GM21717 (cell line): Measurements from ENCODE around the gene IGSF8.

Experiments
- ATAC-seq: cut with Tn5 transposase; IDR thresholded peaks from one replicate; pipeline ENCODE4 v1.9.1; 2021; ENCODE audit warnings: mild to moderate bottlenecking, moderate library complexity; ENCODE audit not compliant: unreplicated experiment

IGSF8 gene, protein sequence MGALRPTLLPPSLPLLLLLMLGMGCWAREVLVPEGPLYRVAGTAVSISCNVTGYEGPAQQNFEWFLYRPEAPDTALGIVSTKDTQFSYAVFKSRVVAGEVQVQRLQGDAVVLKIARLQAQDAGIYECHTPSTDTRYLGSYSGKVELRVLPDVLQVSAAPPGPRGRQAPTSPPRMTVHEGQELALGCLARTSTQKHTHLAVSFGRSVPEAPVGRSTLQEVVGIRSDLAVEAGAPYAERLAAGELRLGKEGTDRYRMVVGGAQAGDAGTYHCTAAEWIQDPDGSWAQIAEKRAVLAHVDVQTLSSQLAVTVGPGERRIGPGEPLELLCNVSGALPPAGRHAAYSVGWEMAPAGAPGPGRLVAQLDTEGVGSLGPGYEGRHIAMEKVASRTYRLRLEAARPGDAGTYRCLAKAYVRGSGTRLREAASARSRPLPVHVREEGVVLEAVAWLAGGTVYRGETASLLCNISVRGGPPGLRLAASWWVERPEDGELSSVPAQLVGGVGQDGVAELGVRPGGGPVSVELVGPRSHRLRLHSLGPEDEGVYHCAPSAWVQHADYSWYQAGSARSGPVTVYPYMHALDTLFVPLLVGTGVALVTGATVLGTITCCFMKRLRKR

DNA sequence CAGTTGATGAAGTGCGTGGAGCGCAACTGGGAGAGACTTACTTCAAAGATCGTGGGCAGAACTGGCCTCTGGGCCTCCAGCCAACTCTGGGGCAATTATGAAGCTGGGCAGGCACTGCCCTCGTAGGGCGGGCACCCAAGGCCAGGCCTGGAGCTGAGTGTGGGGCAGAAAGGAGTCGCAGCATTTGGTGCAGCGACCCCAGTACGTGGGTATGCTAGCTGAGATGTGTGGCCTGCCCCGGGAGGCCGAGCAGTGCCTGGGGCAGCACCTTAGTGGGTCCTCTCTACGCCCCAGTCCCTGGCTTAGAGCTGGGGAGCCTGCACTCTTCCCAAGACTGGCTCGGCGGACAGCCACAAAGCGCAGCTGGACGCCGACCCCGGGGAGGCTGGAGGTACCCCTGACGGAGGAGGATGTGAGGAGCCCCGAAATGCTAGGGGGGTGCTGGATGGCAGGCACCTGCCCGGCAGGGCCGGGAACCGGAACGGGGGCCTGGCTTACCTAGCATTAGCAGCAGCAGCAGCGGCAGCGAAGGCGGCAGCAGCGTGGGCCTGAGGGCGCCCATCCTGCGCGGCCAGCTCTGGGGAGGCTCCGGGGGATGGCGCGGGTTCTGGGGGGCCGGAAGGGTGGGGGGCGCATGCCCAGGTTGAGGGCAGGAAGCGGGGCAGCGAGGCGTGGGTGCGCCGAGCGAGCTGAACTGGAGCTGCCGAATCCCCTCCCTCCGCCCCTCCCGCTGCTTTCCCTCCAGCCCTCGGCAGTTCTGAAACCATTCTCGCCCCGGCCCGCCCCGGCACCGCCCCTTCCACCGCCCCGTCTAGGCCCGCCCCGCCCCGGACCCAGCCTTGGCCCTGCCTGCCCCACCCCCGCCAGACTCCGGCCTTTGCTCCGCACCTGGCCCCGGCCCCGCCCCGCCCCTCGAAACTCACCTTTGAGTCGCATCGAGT is at the start of gene IGSF8:
Gene IGSF8, minus strand, starts transcription at position 709 of the 941 bp plus-strand sequence. Its CDS starts 147 bp downstream, at position 562.
- peak; percentile 40 for ATAC-seq

DNA sequence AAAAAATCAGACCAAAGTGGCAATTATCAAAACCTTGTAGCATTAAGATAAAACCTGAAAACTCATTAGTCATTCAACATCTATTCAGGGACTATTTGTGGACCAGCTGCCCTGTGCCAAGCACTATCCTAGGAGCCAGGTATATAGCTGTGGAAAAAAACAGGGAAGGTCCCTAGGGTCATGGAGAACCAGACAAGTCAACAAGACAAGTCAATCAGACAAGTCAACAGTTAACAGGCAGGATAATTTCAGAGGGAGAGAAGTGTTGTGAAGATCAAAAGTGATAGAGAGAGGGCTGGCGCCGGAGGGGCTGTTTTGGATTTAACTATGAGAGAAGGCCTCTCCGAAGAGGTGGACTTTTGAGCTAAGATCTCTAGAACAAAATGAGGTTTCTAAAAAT is 49.7 kb upstream of the IGSF8 start:
- ATAC-seq = no peak

GRCh38 chr1:160146107-160146506 is 47.7 kb upstream of the IGSF8 start:
- no peak for ATAC-seq

DNA sequence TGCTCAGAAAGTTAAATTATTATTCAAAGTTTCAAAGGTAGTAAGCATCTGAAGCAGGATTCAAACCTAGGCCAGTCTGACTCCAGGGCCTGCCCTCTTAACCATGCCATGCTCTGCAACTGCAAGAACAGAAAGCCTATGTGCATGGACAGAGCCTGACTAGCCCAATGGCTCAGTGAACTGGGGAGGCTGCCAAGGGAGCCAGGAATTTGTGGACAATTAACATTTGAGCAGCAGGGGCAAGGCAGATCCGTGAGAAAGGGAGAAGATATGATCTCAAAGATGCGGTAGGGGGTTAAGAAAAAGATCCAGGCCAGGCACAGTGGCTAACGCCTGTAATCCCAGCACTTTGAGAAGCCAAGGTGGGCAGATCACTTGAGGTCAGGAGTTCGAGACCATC is 46.5 kb upstream of the IGSF8 start:
- no peak for ATAC-seq

DNA sequence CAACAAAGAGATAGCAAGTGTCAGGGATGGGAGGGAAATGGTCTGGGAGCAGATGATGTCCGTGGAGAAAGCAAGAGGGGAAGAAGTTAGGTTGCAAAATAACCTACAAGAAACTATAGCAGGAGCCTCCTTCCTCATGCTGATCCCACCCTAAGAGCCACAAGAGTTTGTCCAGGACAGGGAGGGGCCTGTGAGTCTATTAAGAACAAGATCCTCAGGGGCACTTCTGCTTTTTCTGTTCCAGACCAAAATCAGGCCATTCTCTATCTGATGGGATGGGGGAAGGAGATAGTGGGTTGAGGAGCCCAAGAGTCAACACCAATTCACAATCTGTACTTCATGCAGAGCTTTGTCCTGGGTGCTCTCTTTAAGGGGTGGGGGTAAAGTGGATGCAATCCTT is 45.3 kb upstream of the IGSF8 start:
- ATAC-seq = no peak

DNA sequence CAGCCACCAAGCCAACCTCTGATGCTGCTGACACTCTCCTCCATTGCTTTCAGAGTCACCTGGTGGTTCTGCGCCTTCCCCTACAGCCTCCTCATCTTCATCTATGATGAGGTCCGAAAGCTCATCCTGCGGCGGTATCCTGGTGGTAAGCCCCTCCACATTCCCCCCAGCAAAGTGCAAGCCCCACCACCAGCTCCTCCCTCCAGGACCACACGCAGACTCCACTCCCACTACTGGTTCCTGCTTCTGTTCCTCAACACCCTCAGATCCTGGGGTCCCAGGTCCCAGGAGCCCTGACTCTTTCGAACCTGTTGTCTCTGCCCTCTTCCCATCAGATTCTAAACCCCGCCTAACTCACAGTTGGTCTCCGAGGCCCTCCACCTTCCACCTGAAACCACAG is 41.4 kb upstream of the IGSF8 start:
- ATAC-seq = no peak

- ATAC-seq = no peak
Measured at GRCh38 chr1:160137216-160137862, 38.9 kb upstream of the IGSF8 start.

DNA sequence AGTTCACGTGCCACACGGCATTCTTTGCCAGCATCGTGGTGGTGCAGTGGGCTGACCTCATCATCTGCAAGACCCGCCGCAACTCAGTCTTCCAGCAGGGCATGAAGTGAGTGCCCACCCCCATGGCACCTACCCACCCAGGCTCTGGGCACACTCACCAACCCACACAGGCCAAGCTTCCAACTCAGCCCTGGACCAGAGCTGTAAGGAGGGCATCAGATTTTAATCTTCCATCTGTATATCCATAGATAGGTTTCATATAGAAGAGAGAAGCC is 38.4 kb upstream of the IGSF8 start:
- ATAC-seq = no peak

DNA sequence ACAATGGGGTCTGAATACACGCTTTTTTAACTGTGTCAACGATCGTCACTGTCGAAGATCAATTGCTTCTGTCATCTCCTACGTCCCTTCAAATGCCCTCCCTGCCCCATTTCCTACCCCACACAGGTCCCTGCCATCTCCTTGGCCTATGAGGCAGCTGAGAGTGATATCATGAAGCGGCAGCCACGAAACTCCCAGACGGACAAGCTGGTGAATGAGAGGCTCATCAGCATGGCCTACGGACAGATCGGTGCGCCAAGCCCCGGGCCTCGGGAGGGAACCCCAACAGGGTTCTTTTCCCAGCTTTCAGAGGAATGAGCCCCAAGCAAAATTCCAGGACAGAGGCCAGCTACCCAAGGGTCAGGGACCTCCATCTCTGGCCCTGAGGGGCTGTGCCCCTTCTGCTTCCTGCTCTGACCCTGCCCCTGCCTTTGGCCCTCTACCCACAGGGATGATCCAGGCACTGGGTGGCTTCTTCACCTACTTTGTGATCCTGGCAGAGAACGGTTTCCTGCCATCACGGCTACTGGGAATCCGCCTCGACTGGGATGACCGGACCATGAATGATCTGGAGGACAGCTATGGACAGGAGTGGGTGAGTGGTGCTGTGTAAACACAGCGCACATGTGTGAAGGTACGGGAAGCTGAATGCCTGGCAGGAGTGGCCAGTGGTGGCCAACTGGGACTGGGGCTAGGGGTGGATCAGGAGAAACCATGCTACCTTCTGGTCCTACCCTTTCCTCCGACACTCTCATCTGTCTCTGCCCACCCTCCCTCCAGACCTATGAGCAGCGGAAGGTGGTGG is 37.9 kb upstream of the IGSF8 start:
- no peak for ATAC-seq

DNA sequence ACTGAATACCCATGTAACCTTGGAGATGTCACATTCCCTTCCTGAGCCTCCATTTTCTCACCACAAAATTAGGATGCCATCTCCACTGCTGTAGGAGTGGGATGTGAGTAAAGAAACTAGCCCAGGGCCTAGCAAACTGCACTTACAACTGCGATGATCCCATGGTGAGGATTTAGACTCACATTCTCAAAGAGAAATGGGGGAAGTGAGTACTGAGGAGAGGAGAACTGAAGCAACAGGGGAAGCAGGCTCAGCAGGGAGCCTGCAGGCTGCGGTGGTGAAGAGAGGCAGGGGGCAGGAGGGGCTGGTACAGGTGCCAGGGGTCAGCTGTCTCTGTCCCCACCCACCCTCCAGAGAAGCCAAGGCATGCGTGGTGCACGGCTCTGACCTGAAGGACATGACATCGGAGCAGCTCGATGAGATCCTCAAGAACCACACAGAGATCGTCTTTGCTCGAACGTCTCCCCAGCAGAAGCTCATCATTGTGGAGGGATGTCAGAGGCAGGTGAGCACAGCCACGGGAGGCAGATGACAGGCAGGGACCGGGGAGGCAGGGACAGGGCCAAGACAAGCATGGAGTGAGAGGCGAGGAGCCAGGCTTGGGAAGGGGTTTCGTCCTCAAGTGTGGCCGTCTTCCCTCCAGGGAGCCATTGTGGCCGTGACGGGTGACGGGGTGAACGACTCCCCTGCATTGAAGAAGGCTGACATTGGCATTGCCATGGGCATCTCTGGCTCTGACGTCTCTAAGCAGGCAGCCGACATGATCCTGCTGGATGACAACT is 36.6 kb upstream of the IGSF8 start:
- ATAC-seq = no peak

DNA sequence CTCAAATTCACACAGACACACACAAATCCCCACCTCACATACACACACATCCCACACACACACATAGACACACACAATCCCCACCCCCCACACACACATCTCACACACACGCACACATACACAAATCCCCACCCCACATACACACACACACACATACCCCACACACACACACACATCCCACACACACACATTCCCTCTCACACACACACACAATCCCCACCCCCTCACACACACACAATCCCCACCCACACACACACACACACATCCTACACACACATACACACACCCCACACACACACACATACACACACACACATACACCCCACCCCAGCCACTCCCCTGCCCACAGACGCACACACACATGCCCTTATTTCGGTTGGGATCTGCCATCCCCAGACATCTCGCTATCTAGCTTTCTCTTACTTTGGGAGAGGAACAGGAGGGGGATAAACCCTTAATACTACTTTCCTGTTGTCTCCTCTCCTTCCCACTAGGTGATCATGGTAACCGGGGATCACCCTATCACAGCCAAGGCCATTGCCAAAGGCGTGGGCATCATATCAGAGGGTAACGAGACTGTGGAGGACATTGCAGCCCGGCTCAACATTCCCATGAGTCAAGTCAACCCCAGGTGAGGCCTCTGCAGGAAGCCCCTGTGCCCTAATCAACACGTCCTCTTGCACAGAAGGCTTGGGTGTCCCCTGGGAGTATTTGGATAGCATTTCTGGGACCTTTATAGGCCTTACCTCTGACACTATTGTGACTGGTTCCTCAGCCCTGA is 35.8 kb upstream of the IGSF8 start:
- ATAC-seq = no peak

DNA sequence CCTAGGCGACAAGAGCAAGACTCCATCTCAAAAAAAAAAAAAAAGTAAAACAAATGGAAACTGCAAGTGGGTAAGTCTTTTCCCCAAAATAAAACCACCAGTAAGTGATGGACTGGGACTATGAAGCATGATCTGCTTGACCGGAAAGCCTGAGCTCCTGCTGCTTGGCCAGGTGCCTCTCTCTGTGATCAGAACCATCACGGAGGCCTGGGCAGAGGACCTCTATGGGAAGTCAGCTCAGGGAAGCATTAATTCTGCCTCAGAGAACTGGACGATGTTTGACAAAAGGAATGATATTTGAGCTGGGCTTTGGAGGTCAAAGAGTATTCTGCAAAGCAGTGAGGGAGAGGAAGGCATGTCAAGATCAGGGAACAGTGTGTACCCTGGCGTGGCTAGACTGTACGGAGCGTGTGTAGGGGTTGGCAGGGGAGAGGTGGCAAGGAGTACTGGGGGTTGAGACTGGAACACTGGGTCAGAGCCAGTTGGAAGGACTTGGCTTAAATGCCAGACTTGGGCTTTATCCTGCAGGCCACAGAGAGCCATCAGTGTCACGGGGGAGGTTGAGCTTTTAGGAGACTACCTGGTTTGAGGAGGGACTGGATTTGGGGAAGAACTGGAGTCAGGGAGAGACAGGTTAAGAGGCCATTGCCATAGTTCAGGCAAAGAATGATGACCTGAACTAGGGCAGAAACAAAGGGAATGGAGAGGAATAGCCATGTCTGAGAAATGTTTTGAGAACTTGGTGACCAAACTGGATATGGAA is 33.6 kb upstream of the IGSF8 start:
- no peak for ATAC-seq

GRCh38 chr1:160130939-160131338 is 32.5 kb upstream of the IGSF8 start:
- ATAC-seq = no peak

DNA sequence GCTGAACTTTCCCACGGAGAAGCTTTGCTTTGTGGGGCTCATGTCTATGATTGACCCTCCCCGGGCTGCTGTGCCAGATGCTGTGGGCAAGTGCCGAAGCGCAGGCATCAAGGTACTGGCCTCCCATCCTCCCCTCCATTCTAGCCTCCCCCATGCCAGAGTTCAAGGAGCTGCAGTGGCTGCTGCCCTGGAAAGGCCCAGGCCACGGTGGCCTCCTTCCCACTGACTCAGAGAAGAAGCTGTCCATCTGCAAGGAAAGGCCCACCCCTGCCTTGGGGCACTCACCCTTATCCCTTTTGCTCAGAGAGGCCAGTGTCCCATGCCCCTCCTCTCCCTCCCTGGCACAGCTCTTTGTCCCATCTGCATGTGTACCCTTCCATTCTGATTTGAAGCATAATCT is 32.1 kb upstream of the IGSF8 start:
- ATAC-seq = no peak

- ATAC-seq = no peak
Measured at GRCh38 chr1:160129966-160130365, 31.5 kb upstream of the IGSF8 start.

GRCh38 chr1:160129558-160129957 is 31.1 kb upstream of the IGSF8 start:
- no peak for ATAC-seq

GRCh38 chr1:160129046-160129445 is 30.6 kb upstream of the IGSF8 start:
- no peak for ATAC-seq

- ATAC-seq = no peak
Measured at GRCh38 chr1:160128636-160129035, 30.2 kb upstream of the IGSF8 start.
